HAP-1 (cell line): ENCODE results near the gene HIP1.
"Not testable (repeated sequence)": the region's sequence is repeated elsewhere in the genome, so short reads cannot be mapped to it uniquely, and the experiment has no call there.

Source experiments
- DNase-seq, 2 experiments: peaks; one replicate each; pipeline ENCODE4 v3.0.0-alpha.2; 2016 to 2020; ENCODE audit warnings: low spot score in 2 of 2
- H3K27me3 ChIP-seq: fragments of 250-450 bp; sonication (Bioruptor Pico); 2 replicates; pipeline ENCODE4 v1.5.1; 2020; ENCODE audit warnings: low read depth, mild to moderate bottlenecking, moderate library complexity
- H3K36me3 ChIP-seq: fragments of 250-450 bp; sonication (Bioruptor Pico); replicated peaks from 2 replicates; pipeline ENCODE4 v1.5.1; 2020; ENCODE audit warnings: mild to moderate bottlenecking
- H3K4me1 ChIP-seq: fragments of 250-450 bp; sonication (Bioruptor Pico); 2 replicates; pipeline ENCODE4 v1.5.1; 2020; ENCODE audit warnings: mild to moderate bottlenecking
- H3K4me3 ChIP-seq: fragments of 250-450 bp; sonication (Bioruptor Pico); 2 replicates; pipeline ENCODE4 v1.5.1; 2020; ENCODE audit warnings: mild to moderate bottlenecking, moderate library complexity
- H3K9me3 ChIP-seq: fragments of 250-450 bp; sonication (Bioruptor Pico); 2 replicates; pipeline ENCODE4 v1.5.1; 2020; ENCODE audit warnings: mild to moderate bottlenecking, moderate library complexity
- in situ Hi-C: fragments of 300-500 bp; cut with MboI; formaldehyde crosslinking; loops from 3 replicates; pipeline ENCODE4 v1.14.3; 2020; ENCODE audit warnings: low sequenced_read_pairs, inconsistent platforms, mixed read lengths

Gene HIP1

DNA sequence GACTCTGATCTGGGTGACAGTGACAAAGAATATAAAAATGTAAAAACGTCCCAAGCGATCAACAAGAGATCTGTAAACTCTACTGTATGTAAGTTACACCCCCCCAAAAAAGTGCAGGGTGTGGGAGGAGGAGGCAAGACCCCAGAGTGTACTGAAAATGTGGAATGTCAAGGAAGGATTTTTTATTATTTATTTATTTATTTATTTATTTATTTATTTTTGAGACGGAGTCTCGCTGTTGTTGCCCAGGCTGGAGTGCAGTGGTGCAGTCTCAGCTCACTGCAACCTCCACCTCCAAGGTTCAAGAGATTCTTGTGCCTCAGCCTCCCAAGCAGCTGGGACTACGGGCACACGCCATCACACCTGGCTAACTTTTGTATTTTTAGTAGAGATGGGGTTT lies 181.9 kb downstream of the HIP1 start:
- H3K4me3 ChIP-seq, H3K4me1 ChIP-seq, in situ Hi-C loops, H3K27me3 ChIP-seq, DNase-seq, H3K9me3 ChIP-seq: not testable (repeated sequence)
- H3K36me3 ChIP-seq: peaks cover 58% of the 10 kb centered on the region

DNA sequence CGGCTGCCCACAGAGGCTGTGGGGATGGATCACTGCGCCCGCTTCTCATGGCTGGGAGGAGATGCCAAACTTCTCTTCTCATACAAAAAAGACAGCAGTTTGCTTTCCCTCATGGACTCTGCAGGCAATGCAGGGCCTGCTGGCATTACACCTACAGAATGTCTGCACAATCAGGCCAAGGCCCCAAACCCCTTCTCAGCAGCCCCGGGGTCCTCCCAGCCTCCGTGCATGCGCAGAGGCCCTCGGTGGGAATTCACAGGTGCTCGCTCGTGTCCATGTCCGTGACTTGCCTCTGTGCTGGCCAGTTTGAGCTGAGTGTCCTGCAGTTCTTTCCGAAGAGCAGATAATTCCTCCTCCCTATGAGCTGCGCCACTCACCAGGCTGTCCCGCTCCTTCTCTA lies 183.0 kb downstream of the HIP1 start:
- no peak overlapping the region for H3K4me3 ChIP-seq
- H3K36me3 ChIP-seq: peaks cover 54% of the 10 kb centered on the region
- H3K9me3 ChIP-seq: no peaks in the 10 kb centered on the region
- no peaks in the 10 kb centered on the region for H3K27me3 ChIP-seq
- DNase-seq: no peak
- in situ Hi-C loops: no loop called here
- no peaks in the 10 kb centered on the region for H3K4me1 ChIP-seq

DNA sequence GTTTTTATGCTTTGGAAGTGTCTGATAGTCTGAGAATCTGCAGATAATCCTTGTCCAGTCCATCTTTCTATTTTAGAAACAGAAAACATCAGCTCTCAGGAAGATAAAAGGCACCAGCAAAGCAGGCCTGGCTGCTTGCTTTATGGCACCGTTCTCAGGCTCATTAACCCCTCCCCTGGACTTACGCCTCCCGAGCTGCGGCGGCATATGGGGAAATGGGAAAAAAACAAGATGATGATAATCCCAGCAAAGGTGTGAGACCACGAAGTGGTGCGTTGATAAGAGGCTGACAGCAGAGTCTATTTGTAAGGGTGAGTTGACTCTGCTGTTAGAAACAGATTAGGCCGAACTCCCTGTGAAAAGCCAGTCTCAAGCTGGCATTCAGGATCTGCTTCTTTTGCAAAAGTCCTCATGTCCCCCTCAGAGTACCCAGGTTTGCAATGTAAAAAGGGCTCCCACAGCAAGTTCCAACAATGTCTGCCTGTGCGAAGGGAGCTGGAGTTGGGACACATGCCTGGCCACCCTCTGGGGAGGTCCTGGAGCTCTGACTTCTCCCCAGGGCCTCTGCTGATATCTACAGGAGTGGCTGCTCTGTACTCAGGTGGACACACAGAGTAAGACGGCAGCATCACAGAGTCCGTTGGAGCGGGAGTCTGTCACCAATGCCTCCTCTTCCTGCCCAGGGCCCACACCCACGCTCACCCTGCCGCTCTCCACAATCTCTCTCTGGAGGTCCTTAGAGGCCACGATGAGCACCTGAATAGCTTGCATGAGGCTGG lies 192.3 kb downstream of the HIP1 start:
- H3K36me3 ChIP-seq: peaks cover 53% of the 10 kb centered on the region
- H3K27me3 ChIP-seq: no peaks in the 10 kb centered on the region
- H3K4me1 ChIP-seq: no peaks in the 10 kb centered on the region
- in situ Hi-C loops: no loop called here
- DNase-seq: no peak
- H3K9me3 ChIP-seq: no peaks in the 10 kb centered on the region
- no peak overlapping the region for H3K4me3 ChIP-seq

DNA sequence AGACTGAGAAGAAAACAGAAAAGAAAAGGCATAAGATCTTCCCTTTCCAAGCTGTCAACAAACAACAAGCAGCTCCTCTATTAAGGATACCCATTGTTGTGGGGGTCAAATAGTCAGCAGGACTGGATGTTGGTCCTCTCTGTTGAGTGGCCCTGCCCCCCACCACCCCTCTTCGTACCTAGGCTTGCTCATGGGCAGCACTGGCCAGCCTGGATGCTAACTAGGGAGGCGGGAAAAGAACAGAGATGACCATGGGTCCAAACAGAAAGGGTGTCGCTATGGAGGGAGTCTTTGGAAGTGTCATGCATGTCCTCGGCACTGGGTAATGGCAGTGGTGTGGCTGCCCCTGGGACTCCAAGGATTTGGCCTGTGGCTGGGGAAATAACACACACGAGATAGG lies 201.0 kb downstream of the HIP1 start:
- Histone ChIP-seq H3K4me1 (no peaks in the 10 kb centered on the region), H3K4me3 (no peak overlapping the region), H3K27me3 (no peaks in the 10 kb centered on the region), H3K9me3 (no peaks in the 10 kb centered on the region), H3K36me3 (peaks cover 29% of the 10 kb centered on the region)
- in situ Hi-C loops: no loop called here
- DNase-seq: no peak

DNA sequence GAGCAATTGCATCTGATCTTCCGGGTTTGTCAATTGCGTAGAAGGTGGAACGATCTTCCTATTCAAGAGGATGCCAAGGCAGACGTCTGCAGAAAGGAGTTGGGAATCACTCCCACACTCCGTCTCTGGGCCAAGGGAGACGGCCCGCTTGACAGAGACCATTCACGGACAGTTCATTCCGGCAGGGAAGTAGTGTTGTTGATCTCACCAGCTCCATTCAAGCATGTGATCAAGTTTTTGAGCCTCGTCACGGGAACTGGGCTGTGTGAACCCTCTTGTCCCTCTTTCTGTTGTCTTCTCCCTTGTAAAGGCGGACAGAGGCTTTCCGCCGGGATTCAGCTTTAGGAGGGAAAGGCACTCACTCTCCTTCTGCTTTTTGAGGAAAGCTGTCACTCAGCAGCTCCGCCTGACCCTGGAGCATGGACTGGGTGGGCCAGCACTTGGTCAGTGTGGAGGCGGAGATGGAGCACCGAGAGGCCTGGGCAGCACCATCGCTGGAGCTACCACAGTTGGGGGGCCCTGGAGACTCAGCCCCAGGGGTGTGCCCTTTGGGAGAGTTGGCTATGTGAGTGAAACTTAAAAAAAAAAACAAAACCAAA lies 201.7 kb downstream of the HIP1 start:
- Histone ChIP-seq H3K36me3 (peaks cover 26% of the 10 kb centered on the region), H3K9me3 (no peaks in the 10 kb centered on the region), H3K4me1 (no peaks in the 10 kb centered on the region), H3K4me3 (no peak overlapping the region), H3K27me3 (no peaks in the 10 kb centered on the region)
- in situ Hi-C loops: no loop called here
- no peak for DNase-seq

DNA sequence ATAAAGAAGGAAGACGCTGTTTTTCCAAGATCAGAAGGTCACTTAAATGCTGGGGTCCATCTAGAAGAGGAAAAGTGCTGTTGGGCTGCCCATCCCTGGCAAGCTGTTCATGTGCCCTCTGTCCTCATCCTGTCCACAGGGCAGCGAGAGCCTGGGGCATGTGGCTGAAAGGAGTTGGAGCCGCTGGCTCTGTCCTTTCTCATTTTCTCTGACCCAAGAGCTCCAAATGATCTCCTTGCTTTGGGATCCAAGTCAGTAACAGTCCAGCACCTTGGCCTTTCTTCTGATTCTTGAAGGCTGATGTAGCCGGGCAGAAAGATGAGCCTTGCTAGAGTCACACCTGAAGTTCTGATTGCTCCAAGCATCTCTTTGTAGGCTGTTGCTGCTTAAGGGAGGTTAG lies 202.2 kb downstream of the HIP1 start:
- H3K27me3 ChIP-seq: no peaks in the 10 kb centered on the region
- in situ Hi-C loops: no loop called here
- H3K4me3 ChIP-seq: no peak overlapping the region
- no peak for DNase-seq
- peaks cover 22% of the 10 kb centered on the region for H3K36me3 ChIP-seq
- no peaks in the 10 kb centered on the region for H3K4me1 ChIP-seq
- H3K9me3 ChIP-seq: no peaks in the 10 kb centered on the region

DNA sequence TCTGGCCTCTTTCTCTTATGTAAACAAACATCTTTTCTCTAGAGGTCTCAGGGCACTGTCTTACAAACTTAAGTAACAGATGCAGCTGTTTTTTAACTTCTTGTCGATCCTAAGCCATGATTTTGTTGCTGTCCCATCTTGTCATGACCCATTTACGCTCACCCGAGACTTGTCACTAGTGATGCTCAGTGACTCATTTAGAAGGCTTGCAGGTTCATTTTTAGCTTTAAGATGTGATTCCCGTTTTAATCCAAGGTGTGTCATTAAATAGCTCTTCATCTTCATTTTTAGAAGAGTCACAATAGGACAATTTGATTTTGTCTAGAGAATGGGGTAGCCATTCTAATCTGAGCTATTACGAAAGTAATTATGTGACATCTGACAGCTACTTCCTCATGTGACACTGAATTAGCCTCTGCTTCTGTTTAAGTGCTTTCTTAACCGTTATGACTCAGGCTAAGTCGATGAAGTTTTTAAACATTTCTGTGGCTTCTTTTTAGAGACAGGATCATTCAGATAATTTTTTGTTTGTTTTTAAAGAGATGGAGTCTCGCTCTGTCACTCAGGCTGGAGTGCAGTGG lies 203.9 kb downstream of the HIP1 start:
- in situ Hi-C loops: no loop called here
- Histone ChIP-seq H3K9me3 (no peaks in the 10 kb centered on the region), H3K36me3 (peaks cover 15% of the 10 kb centered on the region), H3K27me3 (no peaks in the 10 kb centered on the region), H3K4me1 (no peaks in the 10 kb centered on the region), H3K4me3 (no peak overlapping the region)
- no peak for DNase-seq

DNA sequence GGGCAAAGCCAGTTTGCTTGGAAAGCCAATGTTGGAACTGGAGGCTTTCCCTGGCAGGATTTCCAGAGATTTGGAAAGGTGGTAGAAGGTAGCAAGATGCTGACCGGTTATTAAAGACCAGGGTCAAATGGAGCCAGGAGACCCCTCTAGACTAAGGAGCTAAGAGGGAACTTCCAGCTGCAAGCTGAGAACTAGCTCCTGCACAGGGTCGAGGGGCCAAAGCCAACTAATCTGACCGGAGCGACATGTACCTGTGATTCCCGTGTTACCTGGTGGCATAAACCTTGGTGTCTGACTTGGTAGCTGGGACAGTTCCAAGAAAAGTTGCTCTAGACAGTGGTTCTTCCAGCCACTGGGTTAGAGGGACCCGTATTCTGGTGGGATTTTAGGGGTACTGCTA lies 204.8 kb downstream of the HIP1 start:
- Histone ChIP-seq H3K4me3 (no peak overlapping the region), H3K36me3 (peaks cover 12% of the 10 kb centered on the region), H3K4me1 (no peaks in the 10 kb centered on the region), H3K27me3 (no peaks in the 10 kb centered on the region), H3K9me3 (no peaks in the 10 kb centered on the region)
- in situ Hi-C loops: no loop called here
- DNase-seq: no peak

DNA sequence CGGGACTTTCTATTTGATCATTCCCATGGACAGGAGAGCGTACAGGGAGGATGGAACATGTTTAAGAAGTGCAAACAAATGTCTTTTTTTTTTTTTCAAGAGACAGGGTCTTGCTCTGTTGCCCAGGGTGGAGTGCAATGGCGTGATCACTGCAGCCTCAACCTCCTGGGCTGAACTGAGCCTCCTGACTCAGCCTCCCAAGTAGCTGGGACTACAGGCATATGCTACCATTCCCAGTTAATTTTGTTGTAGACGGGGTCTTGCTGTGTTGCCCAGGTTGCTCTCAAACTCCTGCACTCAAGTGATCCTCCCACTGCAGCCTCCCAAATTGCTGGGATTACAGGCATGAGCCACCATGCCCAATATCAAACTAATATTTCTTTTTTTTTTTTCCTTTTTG lies 206.1 kb downstream of the HIP1 start:
- H3K4me1 ChIP-seq: no peaks in the 10 kb centered on the region
- peaks cover 4% of the 10 kb centered on the region; the same call in 1 of the 2 replicates for H3K36me3 ChIP-seq
- no peak for DNase-seq
- no peaks in the 10 kb centered on the region for H3K9me3 ChIP-seq
- in situ Hi-C loops: no loop called here
- no peaks in the 10 kb centered on the region for H3K27me3 ChIP-seq
- no peak overlapping the region for H3K4me3 ChIP-seq

DNA sequence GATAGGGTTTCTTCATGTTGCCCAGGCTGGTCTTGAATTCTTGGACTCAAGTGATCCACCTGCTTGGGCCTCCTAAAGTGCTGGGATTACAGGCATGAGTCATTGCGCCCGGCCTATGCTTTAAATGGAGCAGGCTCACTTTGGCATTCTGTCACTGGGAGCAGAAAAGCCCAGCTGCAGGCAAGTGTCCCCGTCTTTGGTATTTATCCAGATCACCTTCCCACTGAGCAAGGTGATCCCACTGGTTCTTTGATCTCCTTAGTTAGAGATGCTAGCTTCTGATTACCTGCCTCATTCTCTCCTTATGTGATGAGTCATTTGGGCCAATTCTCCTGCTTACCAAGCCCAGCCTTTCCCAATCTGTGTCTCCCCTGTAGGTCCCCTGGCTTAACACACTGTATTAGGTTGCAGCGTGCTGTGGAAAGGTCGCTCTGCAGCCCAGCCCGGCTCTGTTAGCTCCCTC lies 207.4 kb downstream of the HIP1 start:
- H3K4me1 ChIP-seq: no peaks in the 10 kb centered on the region
- no peaks in the 10 kb centered on the region; the same call in 1 of the 2 replicates for H3K36me3 ChIP-seq
- in situ Hi-C loops: no loop called here
- H3K4me3 ChIP-seq: no peak overlapping the region
- H3K9me3 ChIP-seq: no peaks in the 10 kb centered on the region
- DNase-seq: no peak
- no peaks in the 10 kb centered on the region for H3K27me3 ChIP-seq

DNA sequence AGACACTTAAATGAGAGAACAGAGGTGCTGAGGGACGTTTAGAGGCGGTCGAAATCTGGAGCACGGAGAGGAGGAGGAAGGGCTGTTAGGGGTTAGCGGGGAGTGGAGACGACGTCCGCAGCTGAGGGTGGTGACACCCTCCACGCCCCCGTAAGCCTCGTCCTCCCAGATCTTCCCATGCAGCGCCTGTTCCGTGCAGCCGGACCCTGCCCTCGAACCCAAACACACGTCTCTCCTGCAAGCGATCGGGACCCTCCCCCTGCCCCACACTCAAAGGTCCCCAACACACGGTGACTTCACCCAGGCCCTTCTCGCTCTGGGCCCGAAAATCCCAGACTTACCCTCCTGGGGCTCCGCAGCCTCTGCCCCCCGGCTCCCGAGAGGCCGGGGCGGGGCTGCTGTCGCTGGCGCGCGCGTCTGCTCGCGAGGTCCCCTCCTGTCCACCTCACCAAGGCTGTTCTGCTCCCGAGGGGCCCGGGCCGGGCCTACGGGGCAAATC lies 211.5 kb downstream of the HIP1 start:
- Histone ChIP-seq H3K36me3 (peaks cover 31% of the 10 kb centered on the region), H3K4me3 (peak overlapping the region; percentile 80)
- H3K27me3 ChIP-seq, H3K4me1 ChIP-seq, H3K9me3 ChIP-seq, in situ Hi-C loops: not testable (repeated sequence)
- DNase-seq: peak in 1 of 2 experiments; percentile 22

DNA sequence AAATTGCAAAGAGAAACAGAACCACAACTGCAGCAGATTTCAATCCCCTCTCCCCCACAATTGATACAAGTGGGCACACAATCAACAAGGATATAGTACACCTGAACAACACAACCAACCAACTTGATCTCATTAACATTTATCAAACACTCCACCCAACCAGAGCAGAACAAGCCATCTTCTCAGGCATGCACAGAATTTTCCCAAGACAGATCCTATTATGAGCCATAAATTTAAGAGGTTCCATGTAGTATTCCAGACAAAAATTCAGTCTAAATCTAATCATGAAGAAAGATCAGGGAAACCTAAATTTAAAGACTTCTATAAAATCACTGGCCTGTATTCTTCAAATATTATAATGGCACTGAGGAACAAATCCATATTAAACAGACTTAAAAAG lies 217.0 kb downstream of the HIP1 start:
- DNase-seq, in situ Hi-C loops, H3K27me3 ChIP-seq, H3K4me3 ChIP-seq, H3K9me3 ChIP-seq, H3K4me1 ChIP-seq: not testable (repeated sequence)
- peaks cover 42% of the 10 kb centered on the region for H3K36me3 ChIP-seq

DNA sequence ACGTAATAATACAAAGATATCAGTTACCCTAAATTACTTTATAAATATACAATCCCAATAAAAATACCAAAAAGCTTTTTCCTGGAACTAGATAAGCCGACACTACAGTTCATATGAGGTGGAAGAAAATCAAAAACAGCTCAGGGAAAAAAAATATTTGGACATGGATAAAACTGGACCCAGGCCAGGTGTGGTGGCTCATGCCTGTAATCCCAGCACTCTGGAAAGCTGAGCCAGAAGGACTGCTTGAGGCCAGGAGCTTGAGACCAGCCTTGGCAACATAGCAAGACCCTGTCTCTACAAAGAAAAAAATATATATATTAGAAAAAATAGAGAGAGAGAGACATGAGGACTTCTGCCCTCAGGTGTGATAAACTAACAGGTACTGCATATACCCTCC lies 219.9 kb downstream of the HIP1 start:
- DNase-seq, H3K4me1 ChIP-seq, H3K27me3 ChIP-seq, in situ Hi-C loops, H3K4me3 ChIP-seq, H3K9me3 ChIP-seq: not testable (repeated sequence)
- H3K36me3 ChIP-seq: peaks cover 31% of the 10 kb centered on the region

DNA sequence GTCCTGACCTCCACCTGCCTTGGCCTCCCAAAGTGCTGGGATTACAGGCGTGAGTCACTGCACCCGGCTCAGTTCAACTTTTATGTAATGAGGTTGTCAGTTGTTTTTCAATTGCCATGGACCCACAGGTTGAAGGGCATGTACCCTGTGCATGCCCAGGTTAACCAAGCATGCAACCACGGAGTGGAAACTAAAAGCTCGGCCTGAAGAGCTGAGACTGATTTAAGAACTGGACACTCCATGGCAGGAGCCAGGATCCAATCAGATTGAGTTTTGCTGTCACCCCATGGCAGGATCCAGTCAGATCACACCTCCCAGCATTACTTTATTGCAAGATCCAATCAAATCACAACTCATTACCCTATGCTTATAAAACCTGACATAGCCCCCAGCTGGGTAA lies 229.7 kb downstream of the HIP1 start:
- DNase-seq, in situ Hi-C loops, H3K27me3 ChIP-seq: not testable (repeated sequence)

More for the DNA sequence above, 229.7 kb downstream of the HIP1 start:
- H3K4me3 ChIP-seq, H3K36me3 ChIP-seq, H3K4me1 ChIP-seq, H3K9me3 ChIP-seq: not testable (repeated sequence)
